ENCODE results near the gene TMPRSS13. TPM values are rescaled to one million over a fixed set of nuclear protein-coding genes. Genes with fewer than 3 reads are reported as not detected.

The TMPRSS13 gene
- polyA plus RNA-seq, 1 donor = 3.6 TPM

- no peak for DNase-seq
- H3K36me3 ChIP-seq (ENCODE audit: control insufficient read depth, insufficient read depth, low read length) = no peaks in the 10 kb centered on the region
- no peaks in the 10 kb centered on the region for H3K9me3 ChIP-seq (ENCODE audit: control insufficient read depth, low read depth, low read length)
- H3K27me3 ChIP-seq (ENCODE audit: control insufficient read depth, insufficient read depth, low read length) = no peaks in the 10 kb centered on the region
- H3K27ac ChIP-seq (ENCODE audit: low read length) = no peak overlapping the region
- WGBS (ENCODE audit: insufficient coverage, low lambda C conversion rate) = 60% methylated on average over 1 of the region's 13 CpGs
- H3K4me3 ChIP-seq (ENCODE audit: low read length) = no peak overlapping the region
- H3K4me1 ChIP-seq (ENCODE audit: control insufficient read depth, insufficient read depth, low read length) = no peaks in the 10 kb centered on the region
Observed at GRCh38 chr11:117855912-117856651, 73.1 kb downstream of the TMPRSS13 start.

- Histone ChIP-seq H3K36me3 (ENCODE audit: control insufficient read depth, insufficient read depth, low read length) (no peaks in the 10 kb centered on the region), H3K4me1 (ENCODE audit: control insufficient read depth, insufficient read depth, low read length) (no peaks in the 10 kb centered on the region), H3K4me3 (ENCODE audit: low read length) (no peak overlapping the region), H3K9me3 (ENCODE audit: control insufficient read depth, low read depth, low read length) (no peaks in the 10 kb centered on the region), H3K27me3 (ENCODE audit: control insufficient read depth, insufficient read depth, low read length) (no peaks in the 10 kb centered on the region), H3K27ac (ENCODE audit: low read length) (no peak overlapping the region)
- no CpG with 5 or more reads among the region's 12 CpGs for WGBS (ENCODE audit: insufficient coverage, low lambda C conversion rate)
- DNase-seq = no peak
Observed at GRCh38 chr11:117855186-117855845, 73.9 kb downstream of the TMPRSS13 start.

- Histone ChIP-seq H3K36me3 (ENCODE audit: control insufficient read depth, insufficient read depth, low read length) (no peaks in the 10 kb centered on the region), H3K4me1 (ENCODE audit: control insufficient read depth, insufficient read depth, low read length) (no peaks in the 10 kb centered on the region), H3K27ac (ENCODE audit: low read length) (no peak overlapping the region), H3K9me3 (ENCODE audit: control insufficient read depth, low read depth, low read length) (no peaks in the 10 kb centered on the region), H3K27me3 (ENCODE audit: control insufficient read depth, insufficient read depth, low read length) (no peaks in the 10 kb centered on the region), H3K4me3 (ENCODE audit: low read length) (no peak overlapping the region)
- no peak for DNase-seq
- WGBS (ENCODE audit: insufficient coverage, low lambda C conversion rate) = 100% methylated on average over 2 of the region's 3 CpGs
Observed at GRCh38 chr11:117852309-117852708, 76.9 kb downstream of the TMPRSS13 start.

GRCh38 chr11:117851852-117852251, 77.3 kb downstream of the TMPRSS13 start:
- Histone ChIP-seq H3K36me3 (ENCODE audit: control insufficient read depth, insufficient read depth, low read length) (no peaks in the 10 kb centered on the region), H3K9me3 (ENCODE audit: control insufficient read depth, low read depth, low read length) (no peaks in the 10 kb centered on the region), H3K4me1 (ENCODE audit: control insufficient read depth, insufficient read depth, low read length) (no peaks in the 10 kb centered on the region), H3K27ac (ENCODE audit: low read length) (no peak overlapping the region), H3K4me3 (ENCODE audit: low read length) (no peak overlapping the region), H3K27me3 (ENCODE audit: control insufficient read depth, insufficient read depth, low read length) (no peaks in the 10 kb centered on the region)
- no CpG with 5 or more reads among the region's 3 CpGs for WGBS (ENCODE audit: insufficient coverage, low lambda C conversion rate)
- DNase-seq = no peak

- Histone ChIP-seq H3K36me3 (ENCODE audit: control insufficient read depth, insufficient read depth, low read length) (no peaks in the 10 kb centered on the region), H3K9me3 (ENCODE audit: control insufficient read depth, low read depth, low read length) (no peaks in the 10 kb centered on the region), H3K4me3 (ENCODE audit: low read length) (no peak overlapping the region), H3K27ac (ENCODE audit: low read length) (no peak overlapping the region), H3K4me1 (ENCODE audit: control insufficient read depth, insufficient read depth, low read length) (no peaks in the 10 kb centered on the region), H3K27me3 (ENCODE audit: control insufficient read depth, insufficient read depth, low read length) (no peaks in the 10 kb centered on the region)
- WGBS (ENCODE audit: insufficient coverage, low lambda C conversion rate) = no CpG with 5 or more reads among the region's 3 CpGs
- no peak for DNase-seq
Observed at GRCh38 chr11:117851106-117851505, 78.1 kb downstream of the TMPRSS13 start.

Other genes with a start within 250 kb of the TMPRSS13 start
- 1.6 TPM for gene DSCAML1, start 132.2 kb downstream of the TMPRSS13 start, polyA plus RNA-seq
- gene FXYD2, start 104.7 kb downstream of the TMPRSS13 start, polyA plus RNA-seq = 4.4 TPM
- gene FXYD6, start 52.7 kb downstream of the TMPRSS13 start, polyA plus RNA-seq = 78.3 TPM
- gene IL10RA, start 57.0 kb upstream of the TMPRSS13 start, polyA plus RNA-seq = 8.6 TPM
- 62.6 TPM for gene TMPRSS4, start 147.7 kb upstream of the TMPRSS13 start, polyA plus RNA-seq
- 0.46 TPM for gene SMIM35, start 157.6 kb upstream of the TMPRSS13 start, polyA plus RNA-seq
- 4.2 TPM for gene SCN4B, start 223.4 kb upstream of the TMPRSS13 start, polyA plus RNA-seq
- 1.3 TPM for gene SCN2B, start 247.2 kb upstream of the TMPRSS13 start, polyA plus RNA-seq